Mesenchymal stem cell (in vitro differentiated cells and primary cell): ENCODE results near the gene RAPGEFL1.

Source experiments
- DNase-seq: peaks from one replicate; pipeline ENCODE4 v3.0.0-alpha.2; 2013
- H2AFZ ChIP-seq: one replicate; pipeline ENCODE4 v1.6.1; 2013; ENCODE audit warnings: low read depth, mild to moderate bottlenecking, control low read depth, inconsistent platforms, low read length, moderate library complexity
- H2AK5ac ChIP-seq: 2 replicates; pipeline ENCODE4 v1.6.1; 2013; ENCODE audit warnings: low read length, moderate library complexity, mild to moderate bottlenecking, inconsistent platforms; ENCODE audit not compliant: severe bottlenecking
- H2BK120ac ChIP-seq: one replicate; pipeline ENCODE4 v1.6.1; 2013; ENCODE audit warnings: low read depth, mild to moderate bottlenecking, inconsistent platforms, low read length, moderate library complexity
- H2BK12ac ChIP-seq, 2 experiments: one replicate each; pipeline ENCODE4 v1.6.1; 2013; ENCODE audit warnings: inconsistent platforms in 2 of 2, low read length in 2 of 2, mild to moderate bottlenecking in 2 of 2, moderate library complexity in 2 of 2, control low read depth in 1 of 2
- H2BK15ac ChIP-seq: one replicate; pipeline ENCODE4 v1.6.1; 2013; ENCODE audit warnings: mild to moderate bottlenecking, low read depth, inconsistent platforms; ENCODE audit not compliant: poor library complexity, severe bottlenecking
- H2BK5ac ChIP-seq: 2 replicates; pipeline ENCODE4 v1.6.1; 2013; ENCODE audit warnings: low read depth, mild to moderate bottlenecking, low read length, control low read depth, inconsistent platforms; ENCODE audit not compliant: poor library complexity, severe bottlenecking
- H3K14ac ChIP-seq, 2 experiments: one replicate each; pipeline ENCODE4 v1.6.1; 2013; ENCODE audit warnings: inconsistent platforms in 2 of 2, low read length in 2 of 2, control low read depth in 1 of 2, mild to moderate bottlenecking in 1 of 2, moderate library complexity in 1 of 2
- H3K18ac ChIP-seq, 2 experiments: one replicate each; pipeline ENCODE4 v1.6.1; 2013; ENCODE audit warnings: inconsistent platforms in 2 of 2, low read length in 2 of 2, control low read depth in 1 of 2, low read depth in 1 of 2, mild to moderate bottlenecking in 1 of 2
- H3K23ac ChIP-seq, 2 experiments: one replicate each; pipeline ENCODE4 v1.6.1; 2013; ENCODE audit warnings: inconsistent platforms in 2 of 2, low read length in 2 of 2, mild to moderate bottlenecking in 2 of 2, moderate library complexity in 2 of 2, control low read depth in 1 of 2
- H3K27ac ChIP-seq: 2 replicates; pipeline ENCODE4 v1.5.1; 2013; ENCODE audit warnings: mild to moderate bottlenecking, moderate library complexity, low read length, control low read depth, inconsistent platforms; ENCODE audit not compliant: poor library complexity, severe bottlenecking
- H3K27me3 ChIP-seq, 2 experiments: 2 replicates each; pipeline versions ENCODE4 v1.6.1 to v1.7.0; 2013; ENCODE audit warnings: low read length in 2 of 2, mild to moderate bottlenecking in 2 of 2, moderate library complexity in 2 of 2, control low read depth in 1 of 2, inconsistent platforms in 1 of 2; ENCODE audit not compliant: control insufficient read depth in 1 of 2, insufficient read depth in 1 of 2
- H3K36me3 ChIP-seq, 2 experiments: 2 replicates each; pipeline versions ENCODE4 v1.6.1 to v1.7.0; 2013; ENCODE audit warnings: low read length in 2 of 2, control low read depth in 1 of 2, inconsistent platforms in 1 of 2, low read depth in 1 of 2, mild to moderate bottlenecking in 1 of 2; ENCODE audit not compliant: insufficient read depth in 2 of 2, control insufficient read depth in 1 of 2
- H3K4ac ChIP-seq, 2 experiments: one replicate each; pipeline ENCODE4 v1.6.1; 2013; ENCODE audit warnings: inconsistent platforms in 2 of 2, low read length in 2 of 2, mild to moderate bottlenecking in 2 of 2, moderate library complexity in 2 of 2, control low read depth in 1 of 2, low read depth in 1 of 2
- H3K4me1 ChIP-seq: 2 replicates; pipeline ENCODE4 v1.6.1; 2013; ENCODE audit warnings: low read depth, low read length, control low read depth; ENCODE audit not compliant: control insufficient read depth, insufficient read depth
- H3K4me2 ChIP-seq: 2 replicates; pipeline ENCODE4 v1.6.1; 2013; ENCODE audit warnings: low read length, mild to moderate bottlenecking, inconsistent platforms; ENCODE audit not compliant: poor library complexity, severe bottlenecking
- H3K4me3 ChIP-seq, 2 experiments: 2 replicates each; pipeline versions ENCODE4 v1.5.1 to v1.7.0; 2013; ENCODE audit warnings: low read length in 2 of 2, mild to moderate bottlenecking in 2 of 2, control low read depth in 1 of 2, low read depth in 1 of 2; ENCODE audit not compliant: insufficient read depth in 1 of 2
- H3K79me1 ChIP-seq: replicated peaks from 2 replicates; pipeline ENCODE4 v1.6.1; 2013; ENCODE audit warnings: mild to moderate bottlenecking, control low read depth, low read length, inconsistent platforms; ENCODE audit not compliant: poor library complexity, severe bottlenecking
- H3K9ac ChIP-seq: 2 replicates; pipeline ENCODE4 v1.7.0; 2013; ENCODE audit warnings: mild to moderate bottlenecking, low read length, moderate library complexity
- H3K9me3 ChIP-seq: 2 replicates; pipeline ENCODE4 v1.7.0; 2013; ENCODE audit warnings: mild to moderate bottlenecking, low read length; ENCODE audit not compliant: control insufficient read depth
- H4K8ac ChIP-seq: one replicate; pipeline ENCODE4 v1.6.1; 2013; ENCODE audit warnings: inconsistent platforms, mild to moderate bottlenecking, low read length, moderate library complexity
- H4K91ac ChIP-seq: one replicate; pipeline ENCODE4 v1.6.1; 2013; ENCODE audit warnings: mild to moderate bottlenecking, low read length, inconsistent platforms
- WGBS: methylation state at CpG from one replicate; pipeline ENCODE4 v1.1.7; 2013; ENCODE audit warnings: mixed read lengths; 5-methylcytosine and 5-hydroxymethylcytosine counted together

RAPGEFL1 gene

GRCh38 chr17:40167685-40168261, 9.5 kb upstream of the RAPGEFL1 start:
- Histone ChIP-seq H3K27me3 (no peaks in the 10 kb centered on the region), H4K91ac (no peak overlapping the region), H3K9ac (peak overlapping the region; percentile 34), H3K4ac (no peak overlapping the region), H3K18ac (peak overlapping the region in 1 of 2 experiments; percentile 4), H3K9me3 (no peaks in the 10 kb centered on the region), H3K14ac (no peak overlapping the region), H2BK15ac (no peak overlapping the region), H2BK5ac (no peak overlapping the region), H3K4me1 (peaks cover 7% of the 10 kb centered on the region), H2AK5ac (peak overlapping the region; percentile 0), H3K4me2 (no peak overlapping the region), H3K36me3 (peaks cover 73 to 93% of the 10 kb centered on the region in 2 experiments), H2AFZ (no peak overlapping the region), H2BK120ac (no peak overlapping the region), H4K8ac (peak overlapping the region; percentile 12), H2BK12ac (no peak overlapping the region), H3K79me1 (peaks cover 30% of the 10 kb centered on the region), H3K27ac (peak overlapping the region; percentile 68), H3K4me3 (no peak overlapping the region), H3K23ac (no peak overlapping the region)
- WGBS: 98% methylated on average over 3 of the region's 3 CpGs
- no peak for DNase-seq

- peak; percentile 70 for DNase-seq
- 62% methylated on average over 9 of the region's 11 CpGs for WGBS
- no peak overlapping the region for H2BK120ac ChIP-seq
Observed at GRCh38 chr17:40168262-40168832, 8.9 kb upstream of the RAPGEFL1 start.

GRCh38 chr17:40170325-40170724, 6.9 kb upstream of the RAPGEFL1 start:
- no peak overlapping the region for H4K91ac ChIP-seq
- no peak overlapping the region for H2BK12ac ChIP-seq
- H4K8ac ChIP-seq: no peak overlapping the region
- H3K27me3 ChIP-seq: no peaks in the 10 kb centered on the region
- no peak for DNase-seq
- H3K4ac ChIP-seq: no peak overlapping the region
- no peak overlapping the region for H3K18ac ChIP-seq
- WGBS: 100% methylated on average over 2 of the region's 2 CpGs
- H3K36me3 ChIP-seq: peaks cover 65 to 90% of the 10 kb centered on the region in 2 experiments
- H2AFZ ChIP-seq: no peak overlapping the region
- no peak overlapping the region for H3K4me2 ChIP-seq
- H2BK15ac ChIP-seq: no peak overlapping the region
- H3K23ac ChIP-seq: no peak overlapping the region
- H3K27ac ChIP-seq: no peak overlapping the region
- H2BK120ac ChIP-seq: no peak overlapping the region
- H3K9me3 ChIP-seq: no peaks in the 10 kb centered on the region
- peaks cover 7% of the 10 kb centered on the region for H3K4me1 ChIP-seq
- no peak overlapping the region for H3K4me3 ChIP-seq
- H2AK5ac ChIP-seq: peak overlapping the region; percentile 22
- no peak overlapping the region for H3K9ac ChIP-seq
- no peak overlapping the region for H2BK5ac ChIP-seq
- peaks cover 24% of the 10 kb centered on the region for H3K79me1 ChIP-seq
- no peak overlapping the region for H3K14ac ChIP-seq

More at GRCh38 chr17:40168262-40168832, 8.9 kb upstream of the RAPGEFL1 start:
- peak overlapping the region; percentile 34 for H3K9ac ChIP-seq
- H3K4me2 ChIP-seq: no peak overlapping the region
- no peak overlapping the region for H4K91ac ChIP-seq
- H3K79me1 ChIP-seq: peaks cover 30% of the 10 kb centered on the region
- no peak overlapping the region for H2AFZ ChIP-seq
- no peak overlapping the region for H2AK5ac ChIP-seq
- no peak overlapping the region for H3K18ac ChIP-seq
- peak overlapping the region; percentile 68 for H3K27ac ChIP-seq
- H3K14ac ChIP-seq: no peak overlapping the region
- H4K8ac ChIP-seq: peak overlapping the region; percentile 30
- H3K4me1 ChIP-seq: peaks cover 7% of the 10 kb centered on the region
- no peak overlapping the region for H2BK15ac ChIP-seq
- no peak overlapping the region for H3K4ac ChIP-seq
- H3K27me3 ChIP-seq: no peaks in the 10 kb centered on the region
- H3K23ac ChIP-seq: no peak overlapping the region
- H2BK5ac ChIP-seq: no peak overlapping the region
- no peak overlapping the region for H2BK12ac ChIP-seq
- no peaks in the 10 kb centered on the region for H3K9me3 ChIP-seq
- peaks cover 71 to 93% of the 10 kb centered on the region in 2 experiments for H3K36me3 ChIP-seq
- H3K4me3 ChIP-seq: no peak overlapping the region

- Histone ChIP-seq H2BK120ac (no peak overlapping the region), H3K4ac (no peak overlapping the region), H3K23ac (no peak overlapping the region), H2BK5ac (no peak overlapping the region), H3K27ac (no peak overlapping the region), H3K4me1 (peaks cover 10% of the 10 kb centered on the region), H3K36me3 (peaks cover 67 to 88% of the 10 kb centered on the region in 2 experiments), H4K8ac (no peak overlapping the region), H3K4me3 (no peak overlapping the region), H3K4me2 (no peak overlapping the region), H4K91ac (no peak overlapping the region), H2AFZ (no peak overlapping the region), H3K9me3 (no peaks in the 10 kb centered on the region), H3K14ac (no peak overlapping the region), H3K27me3 (no peaks in the 10 kb centered on the region), H2BK12ac (no peak overlapping the region), H3K79me1 (peaks cover 24% of the 10 kb centered on the region), H2BK15ac (no peak overlapping the region), H3K9ac (peak overlapping the region; percentile 7), H3K18ac (no peak overlapping the region), H2AK5ac (no peak overlapping the region)
- no peak for DNase-seq
- WGBS: no CpG with 5 or more reads among the region's 1 CpG
Observed at GRCh38 chr17:40171750-40172149, 5.5 kb upstream of the RAPGEFL1 start.
